NCI-H2227 treated with DMSO at 0.1 percent for 48 hours (cell line): Measurements from ENCODE around the gene ESRRB.
"Not testable (repeated sequence)": the region's sequence is repeated elsewhere in the genome, so short reads cannot be mapped to it uniquely, and the experiment has no call there.

Experiments
- DNase-seq: peaks from one replicate; lab custom pipeline; 2025; lab: John Stamatoyannopoulos, UW

ESRRB gene

DNA sequence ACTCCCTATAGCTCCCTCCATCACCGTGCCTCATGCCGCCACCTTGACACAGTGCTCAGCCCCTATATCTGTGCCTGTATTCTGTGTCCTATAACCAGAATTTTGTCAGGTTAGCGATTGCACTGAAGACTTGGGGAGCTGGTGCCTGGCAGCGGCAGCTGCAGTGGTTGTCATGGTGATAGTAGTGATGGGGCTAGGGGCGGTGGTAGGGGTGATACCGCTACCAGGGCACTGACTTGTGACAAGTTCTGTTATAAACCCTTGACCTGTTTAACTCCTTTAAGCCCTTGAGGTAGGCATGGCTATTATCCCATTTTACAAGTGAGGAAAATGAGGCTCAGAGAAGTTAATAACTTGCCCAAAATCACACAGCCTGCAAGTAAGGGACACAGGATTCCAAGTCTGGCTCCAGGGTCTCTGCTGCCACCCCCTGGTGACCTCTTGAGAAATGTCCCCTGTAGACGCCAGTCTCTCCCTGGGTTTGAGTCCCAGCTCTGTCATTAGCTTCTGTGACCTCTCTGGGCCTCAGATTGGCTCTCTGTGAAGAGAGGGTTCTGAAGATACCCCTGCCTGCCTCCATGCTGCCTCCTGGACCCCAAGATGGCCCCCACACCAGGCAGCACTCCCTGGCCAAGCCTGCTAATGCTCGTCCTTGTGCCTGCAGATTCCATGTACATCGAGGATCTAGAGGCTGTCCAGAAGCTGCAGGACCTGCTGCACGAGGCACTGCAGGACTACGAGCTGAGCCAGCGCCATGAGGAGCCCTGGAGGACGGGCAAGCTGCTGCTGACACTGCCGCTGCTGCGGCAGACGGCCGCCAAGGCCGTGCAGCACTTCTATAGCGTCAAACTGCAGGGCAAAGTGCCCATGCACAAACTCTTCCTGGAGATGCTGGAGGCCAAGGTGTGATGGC lies 121.9 kb downstream of the ESRRB start:
- DNase-seq = no peak

DNA sequence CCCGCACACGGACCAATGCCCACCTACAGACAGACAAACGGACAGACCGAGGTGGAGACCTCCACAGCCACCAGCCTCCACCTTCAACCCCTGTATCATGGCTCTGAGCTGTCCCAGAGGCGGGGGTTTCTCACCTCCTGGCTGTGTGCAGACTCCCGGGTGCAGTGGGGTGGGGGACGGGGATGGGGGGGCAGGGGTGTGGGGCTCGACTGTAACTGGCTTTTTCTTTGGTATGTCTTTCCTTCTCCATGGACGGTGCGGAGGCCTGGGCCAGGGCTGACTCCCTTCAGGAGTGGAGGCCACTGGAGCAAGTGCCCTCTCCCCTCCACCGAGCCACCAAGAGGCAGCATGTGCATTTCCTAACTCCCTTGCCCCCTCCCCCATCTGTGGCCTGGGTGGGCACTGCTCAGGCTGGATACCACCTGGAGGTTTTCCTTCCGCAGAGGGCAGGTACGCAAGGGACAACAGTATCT lies 122.6 kb downstream of the ESRRB start:
- no peak for DNase-seq

DNA sequence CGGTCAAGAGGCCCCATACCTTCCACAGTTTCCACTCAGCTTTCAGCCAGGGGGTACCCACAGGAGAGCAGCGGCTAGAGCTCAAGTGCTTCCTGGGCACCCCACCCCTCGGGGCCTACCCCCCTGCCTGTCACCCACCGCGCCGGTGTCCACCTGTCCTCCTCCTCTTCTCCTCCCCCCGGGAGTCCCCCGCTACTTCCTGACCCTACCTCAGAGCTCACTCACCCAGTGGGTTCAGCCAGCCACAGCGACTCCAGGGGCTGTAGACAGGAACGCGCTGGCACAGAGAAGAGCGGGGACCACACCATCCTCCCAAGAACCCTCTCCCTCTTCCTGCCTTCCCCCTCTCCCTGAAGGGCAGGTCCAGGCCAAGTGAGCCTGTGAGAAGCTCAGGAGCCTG lies 123.0 kb downstream of the ESRRB start:
- no peak for DNase-seq

- DNase-seq = no peak
Observed at GRCh38 chr14:76499399-76499798, 123.5 kb downstream of the ESRRB start.

DNA sequence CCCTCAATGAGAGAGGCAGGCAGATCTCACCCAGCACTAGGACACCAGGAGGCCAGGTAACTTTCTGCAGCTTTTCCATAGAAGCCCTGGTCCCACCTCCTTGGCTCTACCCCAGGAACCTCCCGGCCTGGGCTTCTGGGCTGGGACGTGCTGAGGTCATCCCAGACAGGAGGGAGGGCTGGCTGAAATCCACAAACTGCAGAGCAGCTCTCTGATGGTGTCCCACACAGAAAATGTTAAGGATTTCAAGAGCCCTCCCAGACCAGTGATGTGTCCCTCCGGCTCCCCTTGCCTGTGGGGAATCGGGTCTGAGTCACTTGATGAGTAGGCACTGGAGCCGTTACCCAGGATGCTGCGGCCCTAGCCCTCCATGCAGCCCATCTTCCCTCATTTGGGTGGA lies 124.1 kb downstream of the ESRRB start:
- no peak for DNase-seq

DNA sequence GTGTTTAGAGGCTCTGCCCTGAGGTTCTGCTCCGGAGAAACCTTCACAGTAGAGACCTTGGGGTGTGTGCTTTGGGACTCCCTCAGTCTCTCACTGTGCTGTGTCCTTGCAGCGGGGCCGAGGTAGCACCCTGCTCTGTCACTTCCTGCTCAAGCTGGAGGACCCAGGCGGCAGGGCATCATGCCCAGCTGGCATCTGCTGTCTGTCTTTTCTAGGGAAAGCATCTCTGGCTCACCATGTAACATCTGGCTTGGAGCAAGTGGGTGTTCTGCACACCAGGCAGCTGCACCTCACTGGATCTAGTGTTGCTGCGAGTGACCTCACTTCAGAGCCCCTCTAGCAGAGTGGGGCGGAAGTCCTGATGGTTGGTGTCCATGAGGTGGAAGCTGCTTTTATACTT lies 124.5 kb downstream of the ESRRB start:
- DNase-seq = no peak

- no peak for DNase-seq
Observed at GRCh38 chr14:76501156-76501720, 125.3 kb downstream of the ESRRB start.

DNA sequence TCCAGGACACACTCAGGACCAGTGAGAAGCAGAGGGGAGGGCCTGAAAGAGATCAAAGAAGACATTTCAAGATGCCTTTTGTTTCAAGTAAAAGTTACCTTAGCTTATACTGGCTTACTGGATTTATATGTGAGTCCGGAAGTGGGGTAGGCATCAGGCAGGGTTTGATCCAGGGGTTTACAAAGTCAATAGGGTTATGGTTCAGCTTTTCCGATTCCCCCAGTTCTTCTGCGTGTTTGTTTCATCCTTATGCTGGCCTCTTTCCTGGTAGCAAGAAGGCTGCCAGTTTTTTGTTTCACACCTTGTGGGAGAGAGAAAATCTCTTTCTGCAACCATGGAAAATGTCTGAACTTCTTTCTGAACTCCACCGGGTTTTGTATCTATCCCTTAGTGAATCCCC lies 126.3 kb downstream of the ESRRB start:
- DNase-seq = no peak

DNA sequence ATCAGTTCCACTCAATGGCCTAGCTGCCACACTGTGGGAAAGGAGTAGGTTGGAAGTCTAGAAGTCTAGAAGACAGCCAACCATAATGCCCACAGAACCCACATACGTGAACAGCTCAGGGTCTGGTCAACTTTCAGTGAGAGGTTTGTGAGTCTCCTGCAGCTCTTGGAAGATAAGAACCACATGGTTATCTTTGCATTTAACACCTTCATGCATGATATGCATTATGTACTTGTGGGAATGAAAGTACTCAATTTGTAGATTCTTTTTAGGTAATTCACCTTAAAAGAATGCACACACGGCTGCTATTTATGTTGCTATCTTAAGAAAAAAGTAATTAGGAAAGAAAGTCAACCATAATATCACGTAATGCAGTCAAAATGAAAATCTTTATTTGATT lies 126.7 kb downstream of the ESRRB start:
- no peak for DNase-seq

DNA sequence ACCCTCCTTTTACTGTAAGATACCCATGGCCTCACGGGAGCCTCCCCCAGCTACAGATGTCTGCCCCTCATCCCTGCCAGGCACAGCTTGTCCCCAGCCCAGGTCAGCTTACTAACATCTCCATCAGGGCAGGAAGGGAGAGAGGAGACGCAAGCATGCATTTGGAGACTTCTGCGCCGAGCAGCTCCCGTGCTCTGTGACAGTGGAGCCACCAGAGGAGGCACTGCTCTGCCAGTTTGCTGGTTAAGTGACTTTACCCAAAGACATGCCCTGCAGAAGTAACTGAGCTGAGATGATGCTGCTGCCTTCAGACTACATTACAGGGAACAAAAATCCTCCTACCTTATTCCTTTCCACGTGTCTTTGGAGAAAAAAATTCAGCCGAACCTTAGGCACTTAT lies 133.4 kb downstream of the ESRRB start:
- no peak for DNase-seq

- DNase-seq = no peak
Observed at GRCh38 chr14:76510181-76510580, 134.2 kb downstream of the ESRRB start.

GRCh38 chr14:76514213-76514998 lies 138.5 kb downstream of the ESRRB start:
- DNase-seq = no peak

GRCh38 chr14:76516884-76517283 lies 140.9 kb downstream of the ESRRB start:
- DNase-seq = no peak

- DNase-seq = no peak
Observed at GRCh38 chr14:76518366-76518765, 142.4 kb downstream of the ESRRB start.

DNA sequence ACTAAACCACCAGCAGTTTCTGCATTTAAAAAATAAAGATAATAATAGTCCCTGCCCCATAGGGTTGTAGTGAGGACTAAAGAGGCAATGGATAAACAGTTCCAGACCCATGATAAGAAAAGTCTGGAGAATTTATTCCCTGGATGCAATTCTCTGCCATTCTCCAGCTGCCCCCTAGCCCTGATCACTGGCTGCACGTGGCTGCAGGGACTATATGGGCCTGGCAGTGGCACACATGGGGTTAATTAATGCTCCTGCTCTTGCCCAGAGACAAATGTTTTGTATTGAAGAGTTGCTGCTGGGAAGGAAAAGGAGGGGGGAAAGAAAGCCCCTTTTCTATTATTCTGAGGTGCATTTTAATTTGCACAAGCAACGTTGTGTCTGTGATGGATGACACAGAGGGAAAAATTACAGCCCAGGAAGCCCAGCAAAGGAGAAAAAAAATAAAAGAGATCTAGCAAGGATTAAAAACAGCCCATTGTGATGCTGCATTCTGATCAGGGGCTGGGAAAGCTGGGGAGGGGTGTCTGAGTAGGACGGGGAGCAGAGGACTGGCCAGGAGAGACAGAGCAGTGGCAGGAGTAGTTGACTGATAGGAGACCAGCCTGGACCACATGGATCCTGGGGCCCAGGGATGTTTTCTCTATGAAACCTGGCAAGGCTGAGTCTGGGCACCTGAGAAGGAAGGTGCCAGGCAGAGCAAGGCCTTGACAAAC lies 149.3 kb downstream of the ESRRB start:
- no peak for DNase-seq

DNA sequence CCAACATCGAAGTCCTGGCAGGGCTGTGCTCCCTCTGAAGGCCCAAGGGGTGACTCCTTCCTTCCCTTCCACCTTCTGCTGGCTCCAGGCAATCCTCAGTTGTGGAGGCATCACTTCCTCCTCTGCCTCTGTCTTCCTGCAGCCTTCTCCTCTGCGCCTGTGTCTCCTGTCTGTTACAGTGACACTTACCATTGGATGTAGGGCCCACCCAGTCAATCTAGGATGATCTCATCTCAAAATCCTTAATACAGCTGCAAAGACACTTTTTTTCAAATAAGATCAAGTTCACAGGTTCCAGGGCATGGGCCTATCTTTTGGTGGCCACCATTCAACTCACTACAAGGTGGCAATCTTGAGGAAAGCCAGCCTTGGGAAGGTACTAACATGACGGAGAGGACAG lies 155.1 kb downstream of the ESRRB start:
- DNase-seq = no peak

DNA sequence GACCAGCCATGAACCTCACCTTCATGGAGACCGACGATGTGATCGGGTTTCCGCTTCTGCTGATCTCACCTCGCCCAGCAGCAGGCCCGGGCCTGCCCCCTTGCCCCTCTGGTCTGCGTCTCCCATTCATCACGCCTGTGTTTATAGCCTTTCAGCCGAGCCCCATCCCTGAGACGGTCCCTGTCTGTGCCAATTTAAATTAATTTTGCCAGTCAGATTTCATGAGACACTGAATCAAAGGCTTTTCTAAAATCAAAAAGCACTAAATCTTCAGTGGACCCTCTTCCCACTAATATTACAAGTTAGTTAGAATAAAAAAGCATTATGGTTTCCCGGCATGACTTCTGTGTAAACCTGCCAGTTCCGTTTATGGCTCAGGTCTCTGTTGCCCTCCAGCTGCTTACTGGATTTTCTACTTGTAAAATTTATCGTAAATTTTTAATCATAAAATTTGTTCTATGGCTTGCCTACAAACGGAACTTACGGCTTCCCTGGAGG lies 155.9 kb downstream of the ESRRB start:
- no peak for DNase-seq

DNA sequence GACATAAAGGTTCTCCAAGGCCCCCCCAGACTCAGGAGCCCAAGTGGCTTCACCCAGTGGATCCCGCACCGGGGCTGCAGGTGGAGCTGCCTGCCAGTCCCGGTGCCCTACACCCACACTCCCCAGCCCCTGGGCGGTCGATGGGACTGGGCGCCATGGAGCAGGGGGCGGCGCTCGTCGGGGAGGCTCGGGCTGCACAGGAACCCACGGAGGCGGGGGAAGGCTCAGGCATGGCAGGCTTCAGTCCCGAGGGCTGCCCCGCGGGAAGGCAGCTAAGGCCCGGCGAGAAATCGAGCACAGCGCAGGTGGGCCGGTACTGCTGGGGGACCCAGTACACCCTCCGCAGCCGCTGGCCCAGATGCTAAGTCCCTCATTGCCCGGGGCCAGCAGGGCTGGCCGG lies 160.7 kb downstream of the ESRRB start:
- DNase-seq = not testable (repeated sequence)

DNA sequence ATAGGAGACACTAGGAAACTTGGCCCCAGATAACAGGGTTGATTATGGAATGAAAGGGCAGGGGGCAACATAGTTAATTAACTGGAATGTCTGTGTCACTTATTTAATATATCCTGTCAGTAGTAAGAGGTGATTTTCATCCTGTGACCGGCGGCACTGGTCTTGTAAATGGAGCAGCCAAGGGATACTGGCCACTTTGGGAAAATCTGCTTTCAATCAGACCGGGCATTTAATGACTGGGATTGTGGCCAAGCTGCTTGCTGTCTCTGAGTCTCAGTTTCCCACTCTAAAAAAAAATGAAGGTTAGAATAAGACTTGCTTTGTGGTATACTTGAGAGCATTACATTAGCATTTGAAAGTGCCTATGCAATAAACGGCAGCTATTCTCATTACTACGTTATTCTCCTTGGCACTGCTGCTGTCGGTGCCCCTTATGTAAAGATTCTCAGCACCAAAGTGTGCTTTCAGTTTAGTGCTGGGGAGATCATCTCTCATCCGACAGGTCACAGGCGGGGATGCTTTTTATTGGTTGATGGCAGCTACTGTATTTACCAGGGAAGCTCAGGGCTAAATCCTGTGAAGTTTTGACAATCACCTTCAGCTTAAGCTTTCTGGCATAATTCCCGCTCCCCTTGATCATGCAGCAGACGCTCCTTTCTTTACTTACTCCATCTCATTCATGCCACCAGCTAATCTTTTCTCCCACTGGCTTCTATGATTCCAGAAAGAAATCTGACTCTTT lies 162.1 kb downstream of the ESRRB start:
- DNase-seq = no peak

DNA sequence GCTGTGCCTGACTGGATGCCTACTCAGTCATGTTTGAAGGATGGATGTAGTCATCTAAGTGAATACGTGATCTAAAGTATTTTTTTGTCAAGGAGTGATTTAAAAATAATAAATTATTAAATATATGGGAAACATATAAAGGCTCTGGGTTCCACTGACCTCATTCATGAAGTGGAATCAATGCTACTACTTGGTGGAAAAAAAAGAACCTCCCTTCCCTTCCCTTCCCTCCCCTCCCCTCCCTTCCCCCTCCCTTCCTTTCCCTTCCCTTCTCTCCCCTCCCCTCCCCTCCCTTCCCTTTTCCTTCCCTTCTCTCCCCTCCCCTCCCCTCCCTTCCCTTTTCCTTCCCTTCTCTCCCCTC lies 162.7 kb downstream of the ESRRB start:
- DNase-seq = no peak

DNA sequence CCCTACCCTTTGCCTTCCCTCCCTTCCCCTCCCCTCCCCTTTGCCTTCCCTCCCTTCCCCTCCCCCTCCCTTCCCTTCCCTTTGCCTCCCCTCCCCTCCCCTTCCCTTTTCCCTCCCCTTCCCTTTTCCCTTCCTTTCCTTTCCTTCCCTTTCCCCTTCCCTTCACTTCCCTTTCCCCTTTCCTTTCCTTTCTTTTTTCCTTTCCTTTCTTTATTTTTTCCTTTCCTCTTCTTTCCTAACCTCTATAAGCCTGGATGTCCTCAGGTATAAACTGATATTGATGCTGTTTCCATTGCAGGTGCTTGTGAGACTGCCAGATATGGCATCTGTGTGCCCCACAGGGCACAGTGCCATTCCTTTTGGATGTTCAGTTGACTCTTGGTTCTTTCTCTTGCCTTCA lies 163.2 kb downstream of the ESRRB start:
- DNase-seq = no peak
